T-helper 22 cell (primary cell): ENCODE measurements around the gene KIF25.

ENCODE experiments used
- DNase-seq: peaks from one replicate; pipeline ENCODE4 v3.0.0-alpha.2; 2020; ENCODE audit warnings: low read depth

Gene KIF25

GRCh38 chr6:167997642-167998041 lies at the start of gene KIF25:
KIF25 (plus strand) TSS chr6:167997671; CDS start chr6:168029586, 31,915 bp downstream.
- DNase-seq: no peak

GRCh38 chr6:167947716-167948115 lies 49.8 kb upstream of the KIF25 start:
- DNase-seq: no peak

GRCh38 chr6:167948716-167949115 lies 48.8 kb upstream of the KIF25 start:
- no peak for DNase-seq

GRCh38 chr6:167949121-167949684 lies 48.3 kb upstream of the KIF25 start:
- no peak for DNase-seq

- DNase-seq: no peak
These were observed 45.5 kb upstream of the KIF25 start for GRCh38 chr6:167951781-167952511.

- DNase-seq: no peak
These were observed 45.0 kb upstream of the KIF25 start for GRCh38 chr6:167952512-167952859.

GRCh38 chr6:167953551-167953950 lies 43.9 kb upstream of the KIF25 start:
- DNase-seq: no peak

GRCh38 chr6:167954151-167954550 lies 43.3 kb upstream of the KIF25 start:
- no peak for DNase-seq

- no peak for DNase-seq
These were observed 41.0 kb upstream of the KIF25 start for GRCh38 chr6:167956491-167956890.

- no peak for DNase-seq
These were observed 40.4 kb upstream of the KIF25 start for GRCh38 chr6:167956983-167957492.

- no peak for DNase-seq
These were observed 39.8 kb upstream of the KIF25 start for GRCh38 chr6:167957626-167958025.

- no peak for DNase-seq
These were observed 36.9 kb upstream of the KIF25 start for GRCh38 chr6:167960579-167960978.

GRCh38 chr6:167962711-167963110 lies 34.8 kb upstream of the KIF25 start:
- no peak for DNase-seq

- no peak for DNase-seq
These were observed 33.8 kb upstream of the KIF25 start for GRCh38 chr6:167963589-167964057.

- no peak for DNase-seq
These were observed 31.6 kb upstream of the KIF25 start for GRCh38 chr6:167965592-167966539.

- DNase-seq: no peak
These were observed 30.9 kb upstream of the KIF25 start for GRCh38 chr6:167966540-167966905.

GRCh38 chr6:167968091-167968490 lies 29.4 kb upstream of the KIF25 start:
- no peak for DNase-seq

- no peak for DNase-seq
These were observed 27.2 kb upstream of the KIF25 start for GRCh38 chr6:167970230-167970629.

- DNase-seq: no peak
These were observed 25.3 kb upstream of the KIF25 start for GRCh38 chr6:167972193-167972592.

- no peak for DNase-seq
These were observed 24.2 kb upstream of the KIF25 start for GRCh38 chr6:167973148-167973885.

GRCh38 chr6:167974640-167975344 lies 22.7 kb upstream of the KIF25 start:
- DNase-seq: no peak
